ENCODE results near the gene ASB13. TPM values are rescaled to one million over a fixed set of nuclear protein-coding genes. Genes with fewer than 3 reads are reported as not detected.

ASB13 gene
- total and polyA plus RNA-seq, 2 donors (not counting 1 experiment from before 2014, with no cell fraction given), result 2.5 to 4.4 TPM

DNA sequence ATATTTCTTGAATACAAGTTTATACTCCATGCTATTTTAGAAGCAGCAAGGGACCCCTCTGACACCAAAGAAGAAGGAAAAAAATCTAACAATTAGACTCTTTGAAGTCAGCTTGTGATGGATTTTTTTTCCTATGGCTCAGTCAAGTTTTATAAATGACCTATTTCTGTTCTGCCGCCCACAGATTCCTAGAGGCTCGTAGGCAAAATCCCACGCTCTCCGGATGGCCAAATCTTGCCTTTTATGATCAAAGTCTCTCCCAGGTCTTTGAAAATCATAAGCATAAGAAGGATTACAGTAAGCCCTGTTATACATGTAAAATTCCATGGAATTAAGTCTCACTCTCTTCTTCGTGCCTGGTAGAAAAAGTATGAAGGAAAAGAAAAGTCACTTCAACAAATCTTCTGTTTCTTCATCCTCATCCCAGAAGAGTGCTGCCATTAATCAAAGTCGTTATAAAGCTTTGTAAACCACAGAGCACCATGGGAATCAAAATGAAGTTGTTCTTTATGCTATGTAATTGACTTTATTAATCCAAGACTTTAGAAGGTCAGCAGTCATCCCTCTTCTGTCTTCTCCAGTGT, 33.1 kb downstream of the ASB13 start:
- Mint-ChIP-seq H3K9me3 (ENCODE audit: insufficient read depth) (no peaks in the 10 kb centered on the region), H3K27ac (no peak overlapping the region), H3K27me3 (peaks cover 5% of the 10 kb centered on the region), H3K4me1 (peaks cover 10% of the 10 kb centered on the region), H3K4me3 (no peak overlapping the region)
- Histone ChIP-seq H3K79me2 (ENCODE audit: control insufficient read depth, insufficient read depth, low read length) (no peaks in the 10 kb centered on the region), H3K27me3 (replicated peaks in 1 of 4; ENCODE audit: control extremely low read depth in 1 of 4, control insufficient read depth in 3 of 4, insufficient read depth in 4 of 4, low read length in 3 of 4) (peaks cover 0 to 11% (median 5%) of the 10 kb centered on the region in 4 experiments), H4K20me1 (ENCODE audit: control insufficient read depth, insufficient read depth, low read length, poor library complexity, severe bottlenecking) (no peaks in the 10 kb centered on the region), H3K4me3 (ENCODE audit: control extremely low read depth in 1 of 5, extremely low read depth in 1 of 5, insufficient read depth in 1 of 5, low read depth in 2 of 5, low read length in 4 of 5) (no peak overlapping the region), H3K9me3 (ENCODE audit: control extremely low read depth in 1 of 3, control insufficient read depth in 2 of 3, insufficient read depth in 1 of 3, low read length in 2 of 3) (no peaks in the 10 kb centered on the region), H2AFZ (ENCODE audit: insufficient read depth, low read depth, low read length, poor library complexity, severe bottlenecking) (no peak overlapping the region), H3K27ac (ENCODE audit: low read length in 2 of 2) (no peak overlapping the region), H3K4me2 (replicated peaks; ENCODE audit: low read depth, low read length, poor library complexity, severe bottlenecking) (no peak overlapping the region), H3K9ac (ENCODE audit: low read length) (no peak overlapping the region), H3K4me1 (ENCODE audit: control insufficient read depth in 2 of 2, insufficient read depth in 2 of 2, low read length in 2 of 2) (peaks cover 7 to 13% of the 10 kb centered on the region in 2 donors), H3K36me3 (replicated peaks in 1 of 2; ENCODE audit: control extremely low read depth in 1 of 2, control insufficient read depth in 1 of 2, extremely low read depth in 1 of 2, insufficient read depth in 2 of 2, low read length in 1 of 2) (no peaks in the 10 kb centered on the region)
- ChIA-PET CTCF (interaction anchor here (0.9 to 18.1 kb wide), 3 partner anchors 10 to 193 kb away, joined by 5 to 659 read pairs (median 19); no protein-coding TSS in a partner anchor), POLR2A (no interaction called here)
- intact Hi-C loops (cut with micrococcal nuclease), result loop anchor here (10.0 kb wide), 1 partner anchor 92 kb away; no protein-coding TSS in a partner anchor
- DNase-seq, result no peak
- TF ChIP-seq EZH2 (IDR thresholded peaks at IDR 0.05; ENCODE audit: borderline replicate concordance, insufficient read depth, low read depth, low read length, poor library complexity, severe bottlenecking) (no peak), CTCF (IDR thresholded peaks at IDR 0.05) (no peak)
- ATAC-seq (ENCODE audit: low read depth), result no peak
- WGBS (ENCODE audit: insufficient coverage), result 100% methylated on average over 2 of the region's 6 CpGs

GRCh38 chr10:5632446-5632845, 33.9 kb downstream of the ASB13 start:
- Histone ChIP-seq H3K4me1 (ENCODE audit: control insufficient read depth in 2 of 2, insufficient read depth in 2 of 2, low read length in 2 of 2) (peaks cover 7 to 13% of the 10 kb centered on the region in 2 donors), H3K27ac (ENCODE audit: low read length in 2 of 2) (no peak overlapping the region), H3K9me3 (ENCODE audit: control extremely low read depth in 1 of 3, control insufficient read depth in 2 of 3, insufficient read depth in 1 of 3, low read length in 2 of 3) (no peaks in the 10 kb centered on the region), H3K79me2 (ENCODE audit: control insufficient read depth, insufficient read depth, low read length) (no peaks in the 10 kb centered on the region), H3K4me2 (replicated peaks; ENCODE audit: low read depth, low read length, poor library complexity, severe bottlenecking) (no peak overlapping the region), H2AFZ (ENCODE audit: insufficient read depth, low read depth, low read length, poor library complexity, severe bottlenecking) (no peak overlapping the region), H4K20me1 (ENCODE audit: control insufficient read depth, insufficient read depth, low read length, poor library complexity, severe bottlenecking) (no peaks in the 10 kb centered on the region), H3K27me3 (replicated peaks in 1 of 4; ENCODE audit: control extremely low read depth in 1 of 4, control insufficient read depth in 3 of 4, insufficient read depth in 4 of 4, low read length in 3 of 4) (peaks cover 0 to 11% (median 5%) of the 10 kb centered on the region in 4 experiments), H3K36me3 (replicated peaks in 1 of 2; ENCODE audit: control extremely low read depth in 1 of 2, control insufficient read depth in 1 of 2, extremely low read depth in 1 of 2, insufficient read depth in 2 of 2, low read length in 1 of 2) (no peaks in the 10 kb centered on the region), H3K9ac (ENCODE audit: low read length) (no peak overlapping the region), H3K4me3 (ENCODE audit: control extremely low read depth in 1 of 5, extremely low read depth in 1 of 5, insufficient read depth in 1 of 5, low read depth in 2 of 5, low read length in 4 of 5) (no peak overlapping the region)
- Mint-ChIP-seq H3K27me3 (peaks cover 5% of the 10 kb centered on the region), H3K27ac (no peak overlapping the region), H3K4me1 (peaks cover 10% of the 10 kb centered on the region), H3K4me3 (no peak overlapping the region), H3K9me3 (ENCODE audit: insufficient read depth) (no peaks in the 10 kb centered on the region)
- WGBS (ENCODE audit: insufficient coverage), result 85% methylated on average over 2 of the region's 4 CpGs
- no peak for ATAC-seq (ENCODE audit: low read depth)
- CTCF ChIA-PET, result interaction anchor here (3.2 to 18.1 kb wide), 2 partner anchors 10 to 192 kb away, joined by 19 to 659 read pairs; no protein-coding TSS in a partner anchor
- intact Hi-C loops (cut with micrococcal nuclease), result loop anchor here (10.0 kb wide), 1 partner anchor 92 kb away; no protein-coding TSS in a partner anchor
- POLR2A ChIA-PET, result no interaction called here
- no peak for TF ChIP-seq CTCF (IDR thresholded peaks at IDR 0.05)
- TF ChIP-seq EZH2 (IDR thresholded peaks at IDR 0.05; ENCODE audit: borderline replicate concordance, insufficient read depth, low read depth, low read length, poor library complexity, severe bottlenecking), result no peak
- no peak for DNase-seq
